HG02840 (cell line): ENCODE measurements around the gene EVI5.
"Not testable (repeated sequence)": the region's sequence is repeated elsewhere in the genome, so short reads cannot be mapped to it uniquely, and the experiment has no call there.

Experiments used
- ATAC-seq: cut with Tn5 transposase; IDR thresholded peaks from one replicate; pipeline ENCODE4 v1.9.1; 2021; ENCODE audit warnings: mild to moderate bottlenecking, moderate library complexity, moderate number of reproducible peaks; ENCODE audit not compliant: unreplicated experiment, low FRiP score

The EVI5 gene

GRCh38 chr1:92795166-92795565 lies 10.3 kb upstream of the EVI5 start:
- ATAC-seq: no peak

GRCh38 chr1:92792340-92792782 lies 7.5 kb upstream of the EVI5 start:
- no peak for ATAC-seq

- no peak for ATAC-seq
Measured at GRCh38 chr1:92791487-92792066, 6.7 kb upstream of the EVI5 start.

DNA sequence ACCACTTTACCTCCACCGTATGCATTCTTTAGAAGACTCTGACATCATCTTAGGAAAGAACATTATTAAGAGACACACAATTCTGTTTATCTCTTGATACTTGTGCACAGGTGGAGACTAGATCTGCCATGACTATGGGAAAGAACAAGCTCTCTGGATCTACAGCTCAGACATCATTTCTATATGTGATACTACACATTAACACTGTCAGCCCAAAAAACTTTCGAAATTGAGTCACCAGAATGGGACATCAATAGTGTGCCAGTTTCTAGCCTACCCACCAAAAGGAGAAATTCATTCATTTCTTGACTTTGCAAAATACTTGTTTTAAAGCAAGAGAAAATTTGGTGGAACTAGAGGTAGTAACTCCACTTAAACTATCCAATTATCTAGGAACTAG lies 6.0 kb upstream of the EVI5 start:
- ATAC-seq: no peak

GRCh38 chr1:92790081-92790480 lies 5.2 kb upstream of the EVI5 start:
- ATAC-seq: no peak

GRCh38 chr1:92786111-92786901 lies 1.4 kb upstream of the EVI5 start:
- ATAC-seq: no peak

- peak; percentile 6 for ATAC-seq
Measured at GRCh38 chr1:92784021-92784638, 778 bp downstream of the EVI5 start.

- not testable (repeated sequence) for ATAC-seq
Measured at GRCh38 chr1:92783550-92783949, 1.4 kb downstream of the EVI5 start.

DNA sequence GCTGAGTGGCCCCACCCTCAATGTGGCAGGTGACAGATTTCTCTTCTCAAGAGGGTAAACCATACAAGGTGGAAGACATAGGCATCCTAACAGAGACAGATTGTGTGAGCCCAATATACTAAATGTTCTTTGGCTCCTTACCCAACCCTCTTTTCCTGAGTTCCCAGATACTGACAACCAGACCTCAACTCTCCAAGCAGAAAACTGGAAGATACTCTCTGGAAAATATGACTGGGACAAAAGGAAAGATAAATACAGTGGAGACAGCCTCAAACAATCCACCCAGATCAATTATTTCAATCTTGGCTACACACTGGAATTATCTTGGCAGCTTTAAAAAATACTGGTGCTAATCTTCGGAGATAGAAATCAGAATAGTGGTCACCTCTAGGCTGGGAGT lies 6.5 kb downstream of the EVI5 start:
- no peak for ATAC-seq

DNA sequence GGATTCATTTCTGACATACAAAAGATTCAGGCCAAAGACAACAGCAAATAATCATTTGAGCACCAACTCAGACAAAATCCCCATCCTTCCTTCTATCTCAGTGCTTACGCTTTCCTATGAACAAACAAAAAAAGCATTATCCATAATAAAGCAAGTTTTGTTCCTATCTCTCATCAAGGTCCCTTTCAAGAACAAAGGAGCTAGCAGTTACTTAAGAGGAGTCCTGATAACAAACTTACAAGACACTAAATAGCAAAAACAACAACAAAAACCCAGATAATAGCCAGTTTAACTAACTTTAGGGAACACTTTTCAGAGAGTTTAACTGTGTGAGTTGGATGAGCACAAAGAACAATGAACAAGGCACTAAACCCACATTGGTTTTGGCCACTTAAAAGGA lies 10.5 kb downstream of the EVI5 start:
- ATAC-seq: no peak

- not testable (repeated sequence) for ATAC-seq
Measured at GRCh38 chr1:92773749-92774148, 11.2 kb downstream of the EVI5 start.

GRCh38 chr1:92769856-92770255 lies 15.1 kb downstream of the EVI5 start:
- ATAC-seq: no peak

- ATAC-seq: no peak
Measured at GRCh38 chr1:92768915-92769314, 16.0 kb downstream of the EVI5 start.

- ATAC-seq: no peak
Measured at GRCh38 chr1:92768296-92768695, 16.6 kb downstream of the EVI5 start.

GRCh38 chr1:92764116-92764515 lies 20.8 kb downstream of the EVI5 start:
- ATAC-seq: no peak

- ATAC-seq: no peak
Measured at GRCh38 chr1:92762355-92762754, 22.6 kb downstream of the EVI5 start.

DNA sequence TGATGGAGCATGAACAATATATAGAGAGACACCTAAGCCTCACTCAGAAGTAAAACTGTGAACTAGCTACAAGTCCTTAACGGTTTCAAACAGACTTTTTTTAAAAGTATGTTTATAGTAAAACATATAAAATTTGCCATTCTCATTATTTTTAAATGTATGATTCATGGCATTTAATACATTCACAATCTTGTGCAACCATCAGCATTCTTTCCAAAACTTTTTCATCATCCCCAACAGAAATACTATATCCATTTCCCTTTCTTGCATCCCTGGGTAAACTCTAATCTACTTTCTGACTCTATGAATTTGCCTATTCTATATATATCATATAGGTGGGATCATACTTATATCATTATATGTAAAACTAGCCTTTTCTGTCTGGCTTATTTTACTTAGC lies 25.5 kb downstream of the EVI5 start:
- no peak for ATAC-seq

DNA sequence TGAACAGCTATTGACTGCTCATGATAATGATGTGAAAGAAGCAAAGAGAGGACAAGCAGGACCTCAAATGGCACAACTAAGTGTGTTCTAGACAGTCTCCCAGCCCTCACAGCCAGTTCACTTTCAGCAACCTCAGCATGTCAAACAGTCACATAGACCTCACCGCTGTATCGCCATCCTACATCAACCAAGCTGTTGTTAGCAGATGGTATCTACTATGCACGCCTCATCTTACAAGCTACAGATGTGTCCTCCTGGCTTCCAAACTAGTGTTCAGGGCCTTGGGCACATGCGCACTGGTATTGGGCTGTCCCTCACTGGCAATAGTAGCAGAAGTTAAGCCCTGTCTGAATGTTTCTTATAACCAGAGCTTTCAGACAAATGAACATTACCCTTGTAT lies 28.4 kb downstream of the EVI5 start:
- ATAC-seq: no peak

- ATAC-seq: no peak
Measured at GRCh38 chr1:92755541-92756461, 29.1 kb downstream of the EVI5 start.

- no peak for ATAC-seq
Measured at GRCh38 chr1:92754719-92755050, 30.2 kb downstream of the EVI5 start.
